AG04450 (cell line): ENCODE measurements around the gene TM9SF3. TPM values are rescaled to one million over a fixed set of nuclear protein-coding genes. Genes with fewer than 3 reads are reported as not detected.

ENCODE experiments used
- CTCF ChIA-PET: fragments of 300-600, 350-600 bp; formaldehyde crosslinking; extraction: SDS; loops from one replicate; lab custom pipeline; 2022; ENCODE audit warnings: antibody characterized with exemption, inconsistent platforms; lab: Charles Lee
- POLR2A ChIA-PET: fragments of 350-600 bp; formaldehyde crosslinking; extraction: SDS; loops from one replicate; lab custom pipeline; 2021; ENCODE audit warnings: antibody characterized with exemption, inconsistent platforms; lab: Yijun Ruan, JAX
- DNase-seq: peaks from one replicate; pipeline ENCODE4 v3.0.0-alpha.2; 2011; ENCODE audit warnings: low read depth, low spot score
- H3K27ac ChIP-seq: one replicate; pipeline ENCODE4 v1.5.1; 2012; ENCODE audit warnings: low read depth, low read length, control low read depth
- H3K27me3 ChIP-seq: one replicate; pipeline ENCODE4 v1.6.0; 2012; ENCODE audit warnings: low read length; ENCODE audit not compliant: control insufficient read depth, insufficient read depth
- H3K4me3 ChIP-seq: 2 replicates; pipeline ENCODE4 v1.5.1; 2011; ENCODE audit warnings: mild to moderate bottlenecking, low read depth, low read length, control low read depth
- H3K9me3 ChIP-seq: 2 replicates; pipeline ENCODE4 v1.5.1; 2012; ENCODE audit warnings: low read length; ENCODE audit not compliant: control insufficient read depth, insufficient read depth
- polyA plus RNA-seq: library from polyadenylated mRNA; depleted of rRNA; stranded (reverse); fragments of >200 nt; gene quantifications from 2 replicates; pipeline ENCODE4 v1.2.3, GENCODE V29; 2011
- TF ChIP-seq, protein P1 (sequence below): IDR thresholded peaks from 2 replicates; pipeline ENCODE4 v1.5.1; 2011; ENCODE audit warnings: low read depth, low read length, control low read depth, inconsistent platforms

Gene TM9SF3
- polyA plus RNA-seq, 1 experiment = 90.7 TPM

GRCh38 chr10:96573036-96573435 lies 13.8 kb downstream of the TM9SF3 start:
- no peaks in the 10 kb centered on the region for H3K9me3 ChIP-seq
- no peak for DNase-seq
- H3K27me3 ChIP-seq = no peaks in the 10 kb centered on the region
- CTCF ChIA-PET = no interaction called here
- TF ChIP-seq, protein P1, sequence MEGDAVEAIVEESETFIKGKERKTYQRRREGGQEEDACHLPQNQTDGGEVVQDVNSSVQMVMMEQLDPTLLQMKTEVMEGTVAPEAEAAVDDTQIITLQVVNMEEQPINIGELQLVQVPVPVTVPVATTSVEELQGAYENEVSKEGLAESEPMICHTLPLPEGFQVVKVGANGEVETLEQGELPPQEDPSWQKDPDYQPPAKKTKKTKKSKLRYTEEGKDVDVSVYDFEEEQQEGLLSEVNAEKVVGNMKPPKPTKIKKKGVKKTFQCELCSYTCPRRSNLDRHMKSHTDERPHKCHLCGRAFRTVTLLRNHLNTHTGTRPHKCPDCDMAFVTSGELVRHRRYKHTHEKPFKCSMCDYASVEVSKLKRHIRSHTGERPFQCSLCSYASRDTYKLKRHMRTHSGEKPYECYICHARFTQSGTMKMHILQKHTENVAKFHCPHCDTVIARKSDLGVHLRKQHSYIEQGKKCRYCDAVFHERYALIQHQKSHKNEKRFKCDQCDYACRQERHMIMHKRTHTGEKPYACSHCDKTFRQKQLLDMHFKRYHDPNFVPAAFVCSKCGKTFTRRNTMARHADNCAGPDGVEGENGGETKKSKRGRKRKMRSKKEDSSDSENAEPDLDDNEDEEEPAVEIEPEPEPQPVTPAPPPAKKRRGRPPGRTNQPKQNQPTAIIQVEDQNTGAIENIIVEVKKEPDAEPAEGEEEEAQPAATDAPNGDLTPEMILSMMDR = no peak
- H3K4me3 ChIP-seq = no peak overlapping the region
- POLR2A ChIA-PET = interaction anchor here (0.8 kb wide), 1 partner anchor 12 kb away, joined by 3 read pairs; no protein-coding TSS in a partner anchor
- H3K27ac ChIP-seq = no peak overlapping the region

DNA sequence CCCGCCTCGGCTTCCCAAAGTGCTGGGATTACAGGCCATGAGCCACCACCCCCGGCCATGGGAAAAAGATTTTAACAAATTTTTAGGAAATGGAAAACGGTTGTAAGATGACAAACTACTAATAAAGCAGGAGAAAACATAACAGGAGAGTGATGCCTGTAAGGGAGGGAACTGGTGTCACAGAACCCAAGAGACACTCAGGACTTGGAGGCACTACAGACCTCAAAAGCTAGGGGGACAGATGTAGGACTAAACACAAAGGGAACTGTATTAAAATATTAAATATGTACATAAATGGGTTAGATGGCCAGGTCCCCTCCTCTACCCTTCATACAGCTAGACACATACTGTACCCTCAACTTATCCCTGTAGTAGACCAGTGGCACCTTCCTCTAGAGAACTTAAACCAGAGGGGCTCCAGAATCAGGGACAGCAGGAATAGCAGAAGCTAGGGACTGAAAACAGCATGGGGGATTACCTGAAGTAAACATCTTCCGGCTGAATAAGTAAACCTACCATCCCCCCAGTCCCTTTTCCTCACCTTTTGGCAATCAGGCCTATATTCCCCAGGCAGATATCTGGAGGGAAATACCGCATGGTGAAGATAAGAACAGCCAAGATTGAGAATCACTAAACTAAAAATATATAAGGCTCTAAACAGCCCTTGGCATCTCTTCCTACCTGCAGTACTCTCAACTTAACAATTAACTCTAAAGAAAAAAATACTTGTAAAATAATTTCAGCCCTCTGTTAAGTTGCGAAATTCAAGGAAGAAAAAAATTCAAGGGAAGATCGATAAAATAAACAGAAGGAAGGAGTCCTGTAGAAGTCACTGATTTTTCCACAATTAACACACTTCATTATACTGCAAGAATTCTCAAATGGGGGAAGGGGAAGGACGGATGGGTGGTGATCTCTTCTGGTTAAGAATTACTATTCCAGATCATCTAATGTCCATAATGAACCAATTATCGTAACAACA lies 15.5 kb downstream of the TM9SF3 start:
- H3K27ac ChIP-seq = no peak overlapping the region
- TF ChIP-seq, protein P1 = no peak
- H3K27me3 ChIP-seq = no peaks in the 10 kb centered on the region
- CTCF ChIA-PET = interaction anchor here (1.4 kb wide), 1 partner anchor 57 kb away, joined by 4 read pairs; the partner anchor contains the start of gene TLL2
- POLR2A ChIA-PET = no interaction called here
- no peaks in the 10 kb centered on the region for H3K9me3 ChIP-seq
- H3K4me3 ChIP-seq = no peak overlapping the region
- DNase-seq = no peak

- CTCF ChIA-PET = interaction anchor here (1.0 to 1.4 kb wide), 2 partner anchors 57 to 58 kb away, joined by 3 to 4 read pairs; partner anchors contain the start of gene TLL2
- Histone ChIP-seq H3K27ac (no peak overlapping the region), H3K4me3 (no peak overlapping the region), H3K9me3 (no peaks in the 10 kb centered on the region), H3K27me3 (no peaks in the 10 kb centered on the region)
- TF ChIP-seq, protein P1 = no peak
- POLR2A ChIA-PET = no interaction called here
- no peak for DNase-seq
Observed at GRCh38 chr10:96570511-96570910, 16.3 kb downstream of the TM9SF3 start.

DNA sequence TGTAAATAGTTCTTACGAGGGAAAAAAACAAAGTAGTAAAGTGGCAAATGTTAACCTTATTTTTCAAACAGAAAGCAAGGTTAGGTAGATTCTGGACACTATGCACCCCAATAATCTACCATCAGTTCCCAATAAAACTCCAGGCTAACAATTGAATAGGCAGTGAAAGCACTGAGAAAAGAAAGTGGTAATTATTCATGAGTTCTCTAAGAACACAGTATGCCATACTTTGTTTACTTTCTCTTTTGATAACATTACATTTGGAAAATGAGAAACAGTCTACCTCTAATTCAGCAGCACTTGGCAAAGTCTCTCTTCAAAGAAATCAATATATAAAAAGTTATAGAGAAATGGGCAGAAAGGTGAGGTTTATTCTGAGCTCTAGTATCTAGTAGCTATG lies 18.4 kb downstream of the TM9SF3 start:
- Histone ChIP-seq H3K27me3 (no peaks in the 10 kb centered on the region), H3K27ac (no peak overlapping the region), H3K9me3 (no peaks in the 10 kb centered on the region), H3K4me3 (no peak overlapping the region)
- no peak for DNase-seq
- TF ChIP-seq, protein P1 = no peak
- ChIA-PET CTCF (no interaction called here), POLR2A (no interaction called here)

DNA sequence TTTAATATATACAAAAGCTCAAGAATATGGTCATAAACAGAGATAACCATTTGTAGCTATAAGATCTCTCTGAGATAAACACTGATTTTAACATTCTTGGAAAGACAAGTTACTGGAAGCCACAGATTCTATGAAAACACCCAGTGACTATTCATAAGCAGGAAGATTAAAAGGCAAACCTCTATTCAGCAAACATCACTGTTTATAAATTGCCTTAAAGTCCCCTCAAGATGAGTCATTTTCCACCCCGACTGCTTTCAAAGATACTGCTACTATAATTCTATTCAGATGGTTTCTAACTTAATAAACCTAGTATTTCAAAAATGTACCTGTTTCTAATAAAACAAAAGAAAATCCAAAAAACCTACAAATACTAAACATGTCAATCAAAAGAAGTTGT lies 21.0 kb downstream of the TM9SF3 start:
- peak; percentile 24 for DNase-seq
- CTCF ChIA-PET = interaction anchor here (0.6 kb wide), 1 partner anchor 26 kb away, joined by 5 read pairs; no protein-coding TSS in a partner anchor
- Histone ChIP-seq H3K27ac (no peak overlapping the region), H3K27me3 (no peaks in the 10 kb centered on the region), H3K9me3 (no peaks in the 10 kb centered on the region), H3K4me3 (no peak overlapping the region)
- TF ChIP-seq, protein P1 = no peak
- POLR2A ChIA-PET = no interaction called here
